ENCODE results near the gene SHISAL2A. TPM values are rescaled to one million over a fixed set of nuclear protein-coding genes. Genes with fewer than 3 reads are reported as not detected.

SHISAL2A gene
- total RNA-seq, 6 donors from 2014 or later = 0.24 to 10.5 (median 3.0) TPM; not detected in 3

- Histone ChIP-seq H3K4me1 (peaks cover 3 to 18% (median 6%) of the 10 kb centered on the region in 4 donors), H3K4me3 (no peak overlapping the region), H3K9me3 (no peaks in the 10 kb centered on the region), H3K27me3 (no peaks in the 10 kb centered on the region), H3K36me3 (peaks cover 0 to 26% (median 13%) of the 10 kb centered on the region in 4 donors), H3K27ac (no peak overlapping the region)
- WGBS, 2 donors = 96 to 100% methylated on average over 1 of the region's 1 CpG
- DNase-seq (no peak), ATAC-seq (ENCODE audit: low FRiP score in 2 of 2) (no peak)
- no peak for TF ChIP-seq CTCF (IDR thresholded peaks at IDR 0.05)
- TF ChIP-seq POLR2A (IDR thresholded peaks at IDR 0.05) = no peak
- no peak for TF ChIP-seq POLR2AphosphoS5 (IDR thresholded peaks at IDR 0.05)
- TF ChIP-seq EP300 (IDR thresholded peaks at IDR 0.05) = no peak
Measured at GRCh38 chr1:52693843-52694242, 60.9 kb downstream of the SHISAL2A start.

- Histone ChIP-seq H3K36me3 (peaks cover 0 to 21% (median 12%) of the 10 kb centered on the region in 4 donors), H3K4me1 (peaks cover 3 to 19% (median 6%) of the 10 kb centered on the region in 4 donors), H3K27ac (no peak overlapping the region), H3K27me3 (no peaks in the 10 kb centered on the region), H3K9me3 (no peaks in the 10 kb centered on the region), H3K4me3 (no peak overlapping the region)
- TF ChIP-seq POLR2AphosphoS5 (IDR thresholded peaks at IDR 0.05) (no peak), EP300 (IDR thresholded peaks at IDR 0.05) (no peak), POLR2A (IDR thresholded peaks at IDR 0.05) (no peak), CTCF (IDR thresholded peaks at IDR 0.05) (no peak)
- no peak for ATAC-seq (ENCODE audit: low FRiP score in 2 of 2)
- DNase-seq = no peak
- 94 to 95% methylated on average over 7 of the region's 7 CpGs for WGBS, 2 donors
Measured at GRCh38 chr1:52695627-52696026, 62.7 kb downstream of the SHISAL2A start.

- ATAC-seq (ENCODE audit: low FRiP score in 2 of 2) = peak; percentile 92 to 95
- H3K9me3 ChIP-seq = no peaks in the 10 kb centered on the region
- H3K27me3 ChIP-seq = no peaks in the 10 kb centered on the region
- WGBS, 2 donors = 5 to 8% methylated on average over 35 to 58 of the region's 68 CpGs
- H3K36me3 ChIP-seq = no peaks in the 10 kb centered on the region
- TF ChIP-seq EP300 (IDR thresholded peaks at IDR 0.05) (peak in 1 of 4 donors; percentile 23), POLR2AphosphoS5 (IDR thresholded peaks at IDR 0.05) (peak; percentile 12 to 72), POLR2A (IDR thresholded peaks at IDR 0.05) (peak in 2 of 4 donors; percentile 34 to 61), CTCF (IDR thresholded peaks at IDR 0.05) (peak in 2 of 6 experiments; percentile 16 to 22)
- H3K4me1 ChIP-seq = peaks cover 4 to 23% (median 9%) of the 10 kb centered on the region in 4 donors
- peak; percentile 89 to 98 for DNase-seq
- peak within 1 kb of the TSS; percentile 68 to 92 (median 84) for H3K4me3 ChIP-seq
- H3K27ac ChIP-seq = peak within 1 kb of the TSS; percentile 71 to 90 (median 83)
Measured at GRCh38 chr1:52697795-52698674, 65.1 kb downstream of the SHISAL2A start, which contains the start of gene COA7. COA7 (minus strand) TSS chr1:52698347; CDS start chr1:52698326, 21 bp downstream.

- TF ChIP-seq CTCF (IDR thresholded peaks at IDR 0.05) (peak in 1 of 6 experiments; percentile 19), POLR2A (IDR thresholded peaks at IDR 0.05) (peak in 1 of 4 donors; percentile 67), POLR2AphosphoS5 (IDR thresholded peaks at IDR 0.05) (peak; percentile 80 to 82), EP300 (IDR thresholded peaks at IDR 0.05) (peak in 1 of 4 donors; percentile 26)
- peak overlapping the region; percentile 85 to 92 (median 86) for H3K27ac ChIP-seq
- no peaks in the 10 kb centered on the region for H3K27me3 ChIP-seq
- H3K4me3 ChIP-seq = peak overlapping the region; percentile 30 to 66 (median 59)
- peaks cover 7 to 18% (median 10%) of the 10 kb centered on the region in 4 donors for H3K4me1 ChIP-seq
- WGBS, 2 donors = 6 to 16% methylated on average over 16 to 33 of the region's 35 CpGs
- H3K36me3 ChIP-seq = no peaks in the 10 kb centered on the region
- DNase-seq (peak; percentile 89 to 95), ATAC-seq (ENCODE audit: low FRiP score in 2 of 2) (peak; percentile 93 to 96)
- no peaks in the 10 kb centered on the region for H3K9me3 ChIP-seq
Measured at GRCh38 chr1:52702886-52703787, 70.2 kb downstream of the SHISAL2A start.

Data from upper lobe of left lung (tissue), 6 donors.